Skeletal muscle cell (primary cell): Measurements from ENCODE around the gene MAPK8IP1.

Source experiments
- DNase-seq: peaks from one replicate; pipeline ENCODE4 v3.0.0-alpha.2; 2010; ENCODE audit warnings: low read depth
- H3K4me3 ChIP-seq: 2 replicates; pipeline ENCODE4 v1.5.1; 2011; ENCODE audit warnings: low read depth, mild to moderate bottlenecking, control low read depth, low read length, moderate library complexity

Gene MAPK8IP1

GRCh38 chr11:45858751-45859398, 26.6 kb upstream of the MAPK8IP1 start:
- no peak for DNase-seq
- H3K4me3 ChIP-seq: no peak overlapping the region

- no peak overlapping the region for H3K4me3 ChIP-seq
- DNase-seq: peak; percentile 99
Observed at GRCh38 chr11:45859661-45860140, 25.8 kb upstream of the MAPK8IP1 start.

DNA sequence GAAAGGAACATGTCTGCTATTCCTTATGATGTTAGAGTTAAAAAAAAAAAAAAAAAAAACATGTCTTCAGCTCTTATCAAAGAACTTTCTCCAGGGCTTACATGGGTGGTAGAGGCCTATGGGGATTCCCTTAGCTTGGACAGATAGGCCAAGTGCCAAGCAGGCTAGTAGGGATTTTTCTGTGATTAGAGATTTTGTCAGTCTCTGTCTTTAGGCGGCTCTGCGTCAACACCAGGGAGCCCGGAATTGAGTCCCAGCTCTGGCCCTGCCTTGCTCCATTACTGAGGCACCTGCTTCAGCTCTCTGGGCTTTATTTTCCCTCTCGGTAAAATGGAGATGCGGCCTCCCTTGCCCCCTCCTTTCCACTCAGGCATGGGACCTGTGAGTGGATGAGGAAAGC, 25.1 kb upstream of the MAPK8IP1 start:
- H3K4me3 ChIP-seq: no peak overlapping the region
- no peak for DNase-seq

DNA sequence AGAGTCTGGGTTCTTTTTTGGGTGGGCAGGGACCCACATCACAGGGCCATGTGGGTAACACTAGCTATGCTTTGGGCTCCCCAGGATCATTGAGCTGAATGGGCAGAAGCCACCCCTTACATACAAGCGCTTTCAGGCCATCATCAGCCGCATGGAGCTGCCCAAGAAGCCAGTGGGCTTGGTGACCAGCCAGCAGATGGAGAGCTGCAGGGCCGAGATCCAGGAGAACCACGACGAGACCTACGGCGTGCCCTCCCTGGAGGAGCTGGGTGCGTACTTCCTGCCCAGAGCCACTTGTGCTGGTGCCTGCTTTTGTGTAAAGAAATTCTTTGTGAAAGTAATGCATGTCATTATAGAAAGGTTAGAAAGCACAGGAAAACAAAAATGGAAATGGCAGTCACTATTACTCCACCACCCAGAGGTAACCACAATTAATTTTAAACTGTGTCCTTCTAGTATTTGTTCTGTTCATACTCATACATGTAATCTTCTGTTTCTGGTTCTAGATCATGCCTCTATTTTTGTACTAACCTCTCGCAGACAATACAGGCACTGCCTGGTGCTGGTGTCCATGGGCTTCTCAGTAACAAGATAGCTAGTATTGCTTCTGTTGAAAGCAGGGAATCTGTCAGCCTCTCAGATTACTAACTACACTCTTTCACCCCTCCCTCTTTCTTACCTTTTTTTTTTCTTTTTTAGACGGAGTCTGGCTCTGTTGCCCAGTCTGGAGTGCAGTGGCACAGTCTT, 24.5 kb upstream of the MAPK8IP1 start:
- DNase-seq: no peak
- no peak overlapping the region for H3K4me3 ChIP-seq

- H3K4me3 ChIP-seq: no peak overlapping the region
- no peak for DNase-seq
Observed at GRCh38 chr11:45864041-45864440, 21.4 kb upstream of the MAPK8IP1 start.

DNA sequence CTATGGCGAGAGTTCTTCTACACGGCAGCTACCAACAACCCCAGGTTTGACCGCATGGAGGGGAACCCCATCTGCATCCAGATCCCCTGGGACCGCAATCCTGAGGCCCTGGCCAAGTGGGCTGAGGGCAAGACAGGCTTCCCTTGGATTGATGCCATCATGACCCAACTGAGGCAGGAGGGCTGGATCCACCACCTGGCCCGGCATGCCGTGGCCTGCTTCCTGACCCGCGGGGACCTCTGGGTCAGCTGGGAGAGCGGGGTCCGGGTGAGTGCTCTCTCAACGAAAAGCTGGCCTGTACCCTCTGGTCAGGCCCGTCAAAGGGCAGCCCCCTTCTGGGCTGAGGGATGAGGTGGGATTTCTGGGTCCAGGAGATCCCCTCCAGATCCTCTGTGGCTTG, 15.9 kb upstream of the MAPK8IP1 start:
- DNase-seq: no peak
- H3K4me3 ChIP-seq: no peak overlapping the region

- DNase-seq: no peak
- H3K4me3 ChIP-seq: no peak overlapping the region
Observed at GRCh38 chr11:45870706-45871105, 14.7 kb upstream of the MAPK8IP1 start.

DNA sequence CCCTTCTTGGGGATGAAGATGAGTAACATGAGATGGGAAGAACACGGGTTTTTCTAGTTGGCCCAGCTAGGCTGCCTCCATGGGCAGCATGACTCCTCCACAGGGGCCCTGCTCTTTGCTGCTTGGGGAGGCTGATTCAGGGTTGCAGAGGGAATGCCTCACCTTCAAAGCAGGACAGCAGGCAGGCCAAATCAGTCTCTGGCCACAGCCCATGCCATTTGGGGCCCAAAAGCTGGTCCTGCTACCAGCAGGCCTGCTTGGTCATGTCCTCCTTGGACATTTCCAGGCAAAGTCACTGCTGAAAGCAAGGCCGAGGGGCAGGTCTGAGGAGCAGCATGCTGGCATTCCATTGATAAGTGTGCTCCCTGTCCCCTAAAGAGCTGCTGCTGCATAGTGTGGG, 13.8 kb upstream of the MAPK8IP1 start:
- DNase-seq: no peak
- H3K4me3 ChIP-seq: no peak overlapping the region

DNA sequence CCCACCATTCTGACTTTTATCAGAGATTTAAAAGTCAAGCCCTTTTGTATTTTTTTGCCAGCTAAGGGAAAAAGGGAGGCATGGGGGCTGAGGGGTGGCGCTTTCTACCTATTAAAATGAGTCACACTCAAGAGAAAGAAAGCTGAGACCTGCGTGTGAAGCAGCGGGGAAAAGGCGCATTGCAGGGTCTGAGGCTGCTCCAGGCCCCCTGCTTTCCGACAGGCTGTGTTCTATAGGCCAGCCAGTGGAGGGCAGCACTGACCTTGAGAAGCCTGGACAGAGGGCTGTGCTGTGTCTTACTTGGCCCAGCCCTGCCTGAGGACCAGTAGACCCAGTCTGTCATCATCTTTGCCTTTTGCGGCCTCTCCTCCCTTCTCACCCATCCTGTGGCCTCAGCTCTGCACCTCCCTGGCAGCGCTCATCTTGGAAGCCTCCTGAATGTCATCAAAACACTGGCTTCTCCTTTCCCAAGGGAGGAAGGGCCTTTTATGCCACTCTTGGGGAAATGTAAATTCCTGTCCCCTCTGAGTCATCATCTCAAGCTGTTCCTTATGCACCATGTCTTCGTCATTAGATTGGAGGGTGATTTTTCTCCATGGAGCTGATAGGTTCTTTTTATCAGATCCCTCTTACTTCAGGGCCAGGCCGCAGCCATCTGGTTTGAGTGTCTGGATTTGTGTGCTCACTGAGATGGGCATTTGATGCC, 12.6 kb upstream of the MAPK8IP1 start:
- H3K4me3 ChIP-seq: no peak overlapping the region
- DNase-seq: peak; percentile 41

DNA sequence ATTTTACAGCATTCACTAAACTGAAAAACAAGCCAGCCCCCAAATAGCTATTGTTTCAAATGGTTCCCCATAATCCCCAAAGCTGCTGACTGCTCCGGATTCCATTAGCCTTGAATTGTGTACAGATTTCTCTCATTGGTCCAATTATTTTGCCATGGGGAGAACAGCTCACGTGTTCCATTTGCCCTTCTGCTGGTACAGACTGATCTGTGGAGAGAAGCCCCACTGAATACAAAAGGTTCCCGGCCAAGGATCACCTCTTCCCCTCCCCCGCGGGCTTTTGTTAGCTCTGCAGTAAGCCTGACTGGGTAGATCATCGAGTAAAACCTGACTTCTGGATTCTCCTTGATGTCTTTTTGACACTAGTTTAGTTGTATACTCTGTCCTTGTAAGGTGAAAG, 9.1 kb upstream of the MAPK8IP1 start:
- no peak overlapping the region for H3K4me3 ChIP-seq
- DNase-seq: no peak

DNA sequence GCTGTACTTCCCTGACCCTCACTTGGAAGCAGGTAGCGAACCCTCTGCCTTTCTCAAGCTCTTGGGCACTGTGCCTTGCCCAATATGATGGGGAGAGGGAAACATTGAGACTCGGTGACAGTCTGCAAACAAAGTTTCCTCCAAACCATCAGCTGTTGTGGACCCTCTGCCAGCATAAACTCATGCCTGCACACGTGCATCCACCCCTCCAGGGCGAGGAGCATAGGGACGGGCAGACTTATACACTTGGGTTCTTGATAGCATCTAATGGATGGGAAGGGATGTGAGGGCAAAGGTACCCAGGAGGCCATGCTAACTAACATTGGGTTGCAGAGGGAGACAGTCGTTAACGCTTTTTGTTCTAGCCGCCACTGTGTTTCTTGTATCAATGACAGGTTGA, 8.2 kb upstream of the MAPK8IP1 start:
- no peak for DNase-seq
- no peak overlapping the region for H3K4me3 ChIP-seq

DNA sequence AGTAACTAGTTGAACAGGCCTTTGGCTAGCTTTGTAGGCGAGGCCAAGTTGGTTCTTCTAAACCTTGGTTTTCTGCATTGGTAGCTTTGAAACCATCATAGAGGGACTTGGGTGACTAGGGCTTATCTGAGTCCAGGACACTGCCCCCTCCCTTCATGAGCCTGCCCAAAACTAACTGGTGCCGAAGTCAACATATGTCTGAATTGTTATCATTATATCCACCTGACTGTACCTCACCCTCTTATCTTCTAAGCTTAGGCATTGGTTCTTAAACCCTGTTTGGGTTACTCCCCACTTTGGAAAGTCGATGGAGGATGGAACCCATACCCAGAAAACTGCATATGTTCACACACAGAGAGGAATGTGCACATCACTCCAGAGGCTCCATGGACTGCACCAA, 7.6 kb upstream of the MAPK8IP1 start:
- H3K4me3 ChIP-seq: no peak overlapping the region
- no peak for DNase-seq

GRCh38 chr11:45879803-45880686, 5.4 kb upstream of the MAPK8IP1 start:
- no peak for DNase-seq
- H3K4me3 ChIP-seq: no peak overlapping the region

GRCh38 chr11:45880772-45881570, 4.5 kb upstream of the MAPK8IP1 start:
- DNase-seq: no peak
- H3K4me3 ChIP-seq: no peak overlapping the region

GRCh38 chr11:45881708-45882368, 3.6 kb upstream of the MAPK8IP1 start:
- no peak overlapping the region for H3K4me3 ChIP-seq
- DNase-seq: no peak

- no peak overlapping the region for H3K4me3 ChIP-seq
- no peak for DNase-seq
Observed at GRCh38 chr11:45884596-45885185, 760 bp upstream of the MAPK8IP1 start.

GRCh38 chr11:45885921-45886721, 670 bp downstream of the MAPK8IP1 start:
- no peak for DNase-seq
- H3K4me3 ChIP-seq: peak overlapping the region; percentile 46
